NCI-H524 treated with DMSO at 0.1 percent for 48 hours (cell line): Measurements from ENCODE around the gene PHF2.

ENCODE experiments used
- DNase-seq: peaks from one replicate; lab custom pipeline; 2025; lab: John Stamatoyannopoulos, UW

The PHF2 gene

DNA sequence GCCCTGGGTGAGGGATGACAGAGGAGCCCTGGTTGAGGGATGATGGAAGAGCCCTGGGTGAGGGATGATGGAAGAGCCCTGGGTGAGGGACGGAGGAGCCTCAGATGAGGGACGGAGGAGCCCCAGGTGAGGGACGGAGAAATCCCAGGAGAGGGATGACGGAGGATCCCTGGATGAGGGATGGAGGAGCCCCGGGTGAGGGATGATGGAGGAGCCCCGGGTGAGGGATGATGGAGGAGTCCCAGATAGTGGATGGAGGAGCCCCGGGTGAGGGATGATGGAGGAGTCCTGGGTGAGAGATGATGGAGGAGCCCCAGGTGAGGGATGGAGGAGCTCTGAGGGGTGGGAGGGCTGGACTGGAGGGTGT lies 10.9 kb downstream of the PHF2 start:
- no peak for DNase-seq

DNA sequence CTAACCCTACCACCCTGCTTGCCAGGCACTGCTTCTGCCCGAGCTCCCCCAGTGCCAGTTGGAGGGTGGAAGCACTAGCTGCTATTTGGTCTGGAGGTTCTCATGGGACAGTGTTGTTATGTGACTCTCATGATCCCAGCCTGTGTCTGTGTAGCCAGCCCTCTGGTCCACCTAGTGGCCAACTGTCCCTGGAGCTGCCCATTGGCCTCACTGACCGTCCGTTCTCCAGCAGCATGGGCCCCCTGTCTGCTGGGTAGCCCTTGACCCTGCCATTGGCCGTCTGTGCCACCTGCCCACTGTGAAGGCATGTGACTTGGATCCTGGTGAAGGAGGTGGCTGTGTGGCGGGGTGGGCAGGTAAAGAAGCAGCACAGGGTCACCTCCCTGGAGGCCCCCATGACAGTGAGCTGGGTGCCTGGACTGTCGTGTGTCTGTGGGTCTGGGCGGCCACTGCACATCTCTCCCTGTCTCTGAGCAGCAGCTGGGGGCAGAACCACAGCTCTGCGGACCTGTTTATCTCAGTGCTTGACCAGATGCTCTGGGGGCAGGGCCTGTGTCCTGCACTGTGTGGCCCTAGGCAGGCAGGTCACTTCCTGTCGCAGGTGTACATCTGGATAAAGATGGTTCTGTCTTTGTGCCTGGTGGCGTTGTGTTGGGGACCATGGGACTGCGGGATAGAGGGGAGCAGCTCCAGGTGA lies 11.4 kb downstream of the PHF2 start:
- DNase-seq: no peak

DNA sequence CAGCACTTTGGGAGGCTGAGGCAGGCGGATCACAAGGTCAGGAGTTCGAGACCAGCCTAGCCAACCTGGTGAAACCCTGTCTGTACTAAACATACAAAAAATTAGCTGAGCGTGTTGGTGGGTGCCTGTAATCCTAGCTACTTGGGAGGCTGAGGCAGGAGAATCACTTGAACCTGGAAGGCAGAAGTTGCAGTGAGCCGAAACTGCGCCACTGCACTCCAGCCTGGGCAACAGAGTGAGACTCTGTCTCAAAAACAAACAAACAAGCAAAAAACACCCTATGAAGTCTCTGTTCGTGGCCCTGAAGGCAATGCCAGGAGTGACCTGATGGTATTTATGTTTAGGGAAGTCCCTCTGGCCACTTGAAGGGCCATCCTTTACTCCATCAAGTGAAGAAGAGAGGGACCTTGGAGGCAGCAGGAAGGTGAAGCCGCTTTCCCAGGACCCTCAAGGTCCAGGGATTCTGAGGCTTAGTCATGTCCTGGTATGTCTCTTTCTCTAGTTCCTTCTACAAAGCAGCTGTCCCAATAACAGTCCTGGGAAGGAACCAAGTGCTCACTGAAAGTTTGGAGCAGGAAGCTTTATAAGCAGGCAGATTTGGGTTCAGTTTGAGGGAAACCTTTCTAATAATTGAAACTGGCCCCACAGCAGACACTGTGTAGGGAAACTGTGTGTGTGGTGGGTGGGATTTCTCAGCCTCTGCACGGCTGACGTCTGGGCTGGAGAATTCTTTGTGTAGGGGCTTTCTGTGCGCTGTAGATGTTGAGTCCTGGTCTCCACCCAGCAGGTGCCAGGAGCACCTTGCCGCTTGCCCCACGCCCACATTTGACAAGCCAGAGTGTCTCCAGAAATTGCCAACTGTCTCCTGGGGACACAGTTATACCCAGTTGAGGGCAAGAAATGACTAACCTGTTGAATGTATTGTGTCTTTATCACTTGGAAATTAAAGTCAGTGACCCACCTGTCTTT lies 12.5 kb downstream of the PHF2 start:
- DNase-seq: no peak

DNA sequence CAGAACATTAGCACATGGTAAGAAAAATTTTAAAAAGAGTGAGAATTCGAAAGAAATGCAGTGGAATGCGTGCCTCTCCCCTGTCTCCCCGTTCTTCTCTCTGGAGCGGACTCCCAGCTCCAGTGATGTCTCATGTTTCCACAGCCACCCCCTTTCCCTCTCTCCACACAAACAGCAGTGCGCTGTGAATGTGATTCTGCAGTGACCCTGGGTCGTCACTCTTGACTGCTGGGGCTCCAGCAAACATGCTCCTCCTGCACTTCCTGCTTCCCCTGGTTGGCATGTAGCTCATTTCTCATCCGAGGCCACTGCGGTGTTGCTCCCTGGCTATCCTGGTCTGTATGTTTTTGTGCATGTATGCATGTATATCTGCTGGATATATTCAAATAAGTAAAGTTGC lies 13.3 kb downstream of the PHF2 start:
- DNase-seq: no peak

DNA sequence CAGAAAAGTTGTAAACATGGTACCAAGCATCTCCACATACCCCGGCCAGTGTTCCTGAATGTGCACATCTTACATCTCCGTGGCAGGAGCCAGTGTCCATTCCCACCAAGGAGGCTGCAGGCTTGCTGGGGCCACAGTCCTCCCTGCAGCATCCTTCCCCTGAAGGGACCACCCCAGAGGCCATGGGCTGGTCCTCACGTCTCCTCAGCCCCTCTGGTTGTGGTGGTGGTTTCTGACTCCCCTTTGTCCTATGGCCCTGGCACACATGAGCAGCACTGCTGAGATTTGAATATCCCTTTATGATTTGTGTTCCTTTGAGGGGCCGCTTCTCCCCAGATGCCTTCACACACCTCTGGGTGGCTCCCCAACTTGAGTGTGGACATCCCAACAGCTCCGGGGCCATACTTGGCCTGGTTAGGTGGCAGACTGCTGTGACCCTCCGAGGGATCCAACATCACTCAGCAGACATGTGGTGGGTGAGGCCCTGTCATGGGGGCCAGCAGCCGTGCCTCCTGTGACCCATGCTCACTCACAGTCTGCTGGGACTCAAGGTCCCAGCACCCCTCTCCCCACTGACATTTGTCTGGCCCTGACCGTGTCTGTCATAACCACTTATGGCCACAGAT lies 14.3 kb downstream of the PHF2 start:
- no peak for DNase-seq

DNA sequence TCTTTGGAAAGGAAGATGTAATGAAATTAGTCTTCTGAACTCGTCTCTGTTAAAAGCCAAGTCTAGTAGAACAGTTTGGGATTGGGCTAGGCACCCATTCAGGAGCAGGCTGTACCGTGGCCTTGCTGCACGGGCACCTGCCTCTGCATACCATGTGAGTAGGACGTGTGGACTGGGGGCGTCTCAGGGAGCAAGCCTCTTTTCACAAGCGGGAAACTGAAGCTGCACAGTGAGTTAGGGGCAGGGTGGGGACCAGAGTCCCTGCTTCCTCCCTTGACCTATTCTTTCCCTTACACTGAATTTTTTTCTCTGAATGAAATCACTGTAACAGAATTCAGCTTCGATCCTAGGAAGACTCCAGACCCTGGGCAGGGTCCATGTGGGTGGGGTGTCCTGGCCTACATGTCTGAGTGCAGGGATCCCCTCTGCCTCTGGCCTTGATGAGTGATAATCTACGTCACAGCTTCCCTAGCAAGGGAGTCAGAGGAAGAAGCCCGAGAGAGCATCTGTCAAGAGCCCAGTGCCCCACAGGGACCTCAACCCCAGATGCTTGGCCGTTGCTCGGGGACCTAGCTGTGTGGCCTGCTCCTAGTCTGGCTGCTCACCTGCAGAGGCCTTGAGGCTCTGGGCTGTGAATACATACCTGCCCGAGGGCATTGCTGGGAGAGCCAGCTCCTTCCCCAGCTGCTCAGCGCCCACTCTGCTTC lies 15.1 kb downstream of the PHF2 start:
- no peak for DNase-seq

DNA sequence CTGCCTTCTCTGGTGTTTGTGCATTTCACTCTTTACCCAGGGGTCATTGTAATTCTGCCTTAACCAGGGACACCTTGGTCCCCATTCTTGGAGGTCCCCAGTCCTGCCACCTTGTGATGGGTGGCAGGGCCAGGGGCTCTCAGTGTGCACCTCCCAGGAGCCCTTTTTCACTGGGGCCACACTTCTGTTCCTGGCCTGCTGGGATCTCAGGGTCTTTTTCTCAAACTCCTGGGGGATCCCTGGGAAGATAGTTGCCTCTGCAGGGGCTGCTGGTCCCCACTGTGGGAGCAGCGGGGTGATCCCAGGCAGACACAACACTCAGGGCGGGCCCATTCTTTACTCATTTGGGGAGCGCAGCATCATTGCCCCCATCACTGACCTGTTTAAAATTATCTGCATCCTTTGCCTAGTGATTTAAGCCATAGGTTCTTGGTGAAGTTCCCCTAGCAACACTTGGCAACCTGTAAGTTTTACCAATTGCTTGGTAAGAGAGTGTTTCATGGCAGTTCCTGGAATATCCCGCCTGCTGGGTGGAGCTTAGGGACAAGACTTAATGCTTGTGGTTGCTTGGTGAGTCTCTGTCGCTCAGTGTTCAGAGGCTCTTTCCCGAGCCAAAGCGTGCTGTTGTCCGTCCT lies 15.7 kb downstream of the PHF2 start:
- DNase-seq: no peak

DNA sequence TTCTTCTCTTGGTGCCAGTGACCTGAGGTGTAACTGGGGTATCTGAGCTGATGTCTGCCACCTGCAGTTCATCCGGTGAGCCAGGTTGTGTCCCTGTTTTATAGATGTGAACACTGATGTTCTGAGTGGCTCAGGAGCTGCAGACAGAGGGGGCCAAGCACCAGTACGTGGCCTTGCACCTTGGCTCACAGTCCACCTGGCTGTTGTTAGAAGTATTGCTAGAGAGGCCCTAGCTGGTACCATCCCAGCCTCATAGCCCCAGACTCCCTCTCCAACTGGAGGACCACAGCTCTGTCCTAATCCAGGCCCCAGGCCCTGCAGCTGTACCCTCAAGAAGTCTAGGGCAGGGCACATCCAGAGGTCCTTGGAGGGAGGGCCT lies 16.2 kb downstream of the PHF2 start:
- no peak for DNase-seq

DNA sequence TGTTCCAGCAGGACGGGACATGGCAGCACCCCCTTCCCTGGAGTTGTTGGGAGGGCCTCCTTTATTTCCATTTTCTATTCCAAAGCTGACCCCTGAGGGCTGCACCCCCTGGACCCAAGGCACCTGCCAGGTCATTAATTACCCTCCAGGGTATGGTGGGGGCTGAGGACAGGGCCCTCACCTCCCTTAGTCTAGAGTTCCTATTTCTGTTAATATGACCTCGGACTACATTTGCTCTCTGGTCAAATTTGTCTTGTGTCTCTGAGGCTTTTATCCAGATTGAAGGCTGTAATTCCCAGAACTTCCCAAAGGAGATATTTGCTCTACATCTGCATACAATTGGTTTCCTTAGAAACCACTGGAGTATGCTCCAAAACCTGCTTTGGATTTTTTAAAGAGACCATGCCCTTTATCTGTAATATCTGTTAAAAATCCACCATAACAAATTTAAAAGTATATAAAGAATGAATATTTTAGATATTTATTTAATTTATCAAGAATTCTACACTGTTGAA lies 16.8 kb downstream of the PHF2 start:
- no peak for DNase-seq

DNA sequence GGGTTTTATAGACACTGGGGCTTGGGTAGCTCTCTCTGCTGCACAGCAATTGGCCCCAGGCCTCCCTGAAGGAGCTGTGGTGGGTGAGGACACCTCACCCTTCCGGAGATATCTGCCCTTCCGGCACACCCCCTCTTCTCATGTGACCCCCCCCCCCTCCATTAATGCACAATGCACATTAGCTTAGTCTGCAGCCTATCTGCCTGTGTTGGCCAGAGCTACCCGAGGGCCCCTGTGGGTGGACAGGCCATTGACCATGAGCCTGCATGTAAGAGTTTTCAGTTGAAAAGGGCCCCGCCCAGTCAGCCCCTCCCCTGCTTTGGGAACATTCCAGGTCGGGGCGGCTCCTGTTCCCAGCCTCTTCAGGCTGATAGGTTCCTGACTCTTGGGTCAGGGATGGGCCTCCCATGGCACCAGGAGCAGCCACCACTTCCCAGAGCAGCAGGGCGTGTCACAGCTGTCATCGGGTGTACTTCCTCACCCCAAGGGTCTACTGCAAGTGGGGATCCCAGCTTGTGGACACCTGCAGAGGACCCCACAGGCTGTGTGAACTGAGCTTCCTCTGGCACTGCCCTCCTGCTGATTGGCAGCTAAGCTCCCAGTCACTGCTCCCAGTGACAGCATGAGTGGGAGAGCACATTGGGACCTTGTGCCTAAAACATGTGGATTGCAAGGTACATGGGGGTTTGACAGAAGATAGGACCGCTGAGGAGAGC lies 17.8 kb downstream of the PHF2 start:
- no peak for DNase-seq

DNA sequence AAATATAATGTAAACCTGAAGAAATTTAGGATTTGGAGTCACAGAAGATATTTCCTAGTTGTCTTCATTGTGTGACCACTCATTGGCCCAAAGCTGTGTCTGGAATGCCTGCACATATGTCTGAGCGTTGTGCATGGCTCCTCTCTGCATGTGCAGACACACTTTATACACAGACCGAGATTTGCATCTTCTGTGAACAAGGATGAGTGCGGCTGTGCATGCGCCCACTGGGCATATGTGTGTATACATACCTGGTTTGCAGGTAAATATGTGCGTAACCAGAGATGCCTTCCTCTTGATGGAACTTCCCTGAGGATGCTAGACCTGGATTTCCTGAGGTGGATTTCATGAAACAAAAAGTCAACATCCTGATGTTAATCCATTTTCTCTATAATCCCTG lies 19.1 kb downstream of the PHF2 start:
- DNase-seq: no peak

DNA sequence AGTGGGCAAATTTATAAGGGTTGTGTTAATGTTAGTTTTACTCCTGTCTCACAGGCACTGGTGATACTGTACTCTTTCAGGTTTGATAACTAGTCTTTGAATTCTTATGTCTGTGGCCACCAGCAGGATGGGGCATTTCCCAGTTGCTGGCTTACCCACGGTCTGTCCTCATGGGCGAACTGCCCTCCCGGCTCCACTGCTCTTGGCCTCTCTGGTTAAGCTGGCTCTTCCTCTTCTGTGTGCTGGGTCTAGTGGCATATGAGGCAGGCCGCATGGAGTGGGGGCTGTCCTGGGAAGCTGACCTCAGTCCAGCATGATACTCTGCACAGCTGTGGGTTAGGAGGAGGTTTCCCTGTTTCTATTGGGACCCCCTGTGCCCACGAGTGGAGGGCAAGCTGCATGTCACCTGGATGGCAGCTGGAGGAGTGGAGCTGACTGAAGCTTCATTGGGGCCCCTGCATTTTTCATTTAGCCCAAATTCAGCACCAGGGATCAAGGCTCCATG lies 19.5 kb downstream of the PHF2 start:
- DNase-seq: no peak

DNA sequence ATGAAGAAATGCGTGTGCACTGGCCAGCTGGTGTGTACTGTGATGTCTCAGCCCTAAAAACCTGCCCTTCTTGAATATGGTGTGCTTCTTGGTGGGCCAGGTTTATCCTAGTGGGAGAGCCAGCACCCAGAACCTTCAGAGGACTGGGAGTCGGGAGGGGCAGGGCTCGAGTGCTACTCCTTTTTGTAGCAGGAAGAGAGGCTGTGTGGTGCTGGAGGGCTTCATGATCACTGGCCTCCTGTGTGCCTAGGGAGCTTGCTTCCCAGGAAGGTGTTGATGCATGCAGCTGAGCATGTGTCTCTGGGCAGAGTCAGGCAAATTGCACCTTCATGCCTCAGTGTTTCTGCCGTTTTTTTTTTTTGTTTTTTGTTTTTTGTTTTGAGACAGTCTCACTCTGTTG lies 20.0 kb downstream of the PHF2 start:
- DNase-seq: no peak

DNA sequence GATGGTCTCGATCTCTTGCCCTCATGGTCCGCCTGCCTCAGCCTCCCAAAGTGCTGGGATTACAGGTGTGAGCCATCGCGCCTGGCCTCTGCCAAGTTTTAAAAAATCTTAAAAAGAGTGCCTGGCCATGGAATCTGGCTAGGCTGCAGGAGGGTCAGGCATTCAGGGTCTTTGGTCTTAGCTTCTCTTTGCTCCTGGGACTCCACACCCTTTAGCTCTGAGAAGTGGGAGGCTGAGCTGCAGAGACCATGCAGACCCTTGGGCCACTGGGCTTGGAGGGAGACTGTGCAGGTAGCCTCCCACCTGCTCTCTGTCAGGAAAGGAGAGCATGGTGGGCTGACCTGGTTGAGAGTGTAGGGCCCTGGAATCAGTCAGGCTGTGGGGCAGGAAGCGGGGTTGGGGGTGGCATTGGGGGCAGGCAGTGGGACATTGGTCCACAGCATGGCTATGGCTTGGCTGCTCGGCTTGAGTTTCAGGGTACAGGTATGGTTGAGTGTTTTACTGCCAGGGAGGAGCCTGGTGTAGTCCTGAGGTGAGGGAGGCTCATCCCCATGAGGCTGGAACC lies 20.8 kb downstream of the PHF2 start:
- DNase-seq: no peak

DNA sequence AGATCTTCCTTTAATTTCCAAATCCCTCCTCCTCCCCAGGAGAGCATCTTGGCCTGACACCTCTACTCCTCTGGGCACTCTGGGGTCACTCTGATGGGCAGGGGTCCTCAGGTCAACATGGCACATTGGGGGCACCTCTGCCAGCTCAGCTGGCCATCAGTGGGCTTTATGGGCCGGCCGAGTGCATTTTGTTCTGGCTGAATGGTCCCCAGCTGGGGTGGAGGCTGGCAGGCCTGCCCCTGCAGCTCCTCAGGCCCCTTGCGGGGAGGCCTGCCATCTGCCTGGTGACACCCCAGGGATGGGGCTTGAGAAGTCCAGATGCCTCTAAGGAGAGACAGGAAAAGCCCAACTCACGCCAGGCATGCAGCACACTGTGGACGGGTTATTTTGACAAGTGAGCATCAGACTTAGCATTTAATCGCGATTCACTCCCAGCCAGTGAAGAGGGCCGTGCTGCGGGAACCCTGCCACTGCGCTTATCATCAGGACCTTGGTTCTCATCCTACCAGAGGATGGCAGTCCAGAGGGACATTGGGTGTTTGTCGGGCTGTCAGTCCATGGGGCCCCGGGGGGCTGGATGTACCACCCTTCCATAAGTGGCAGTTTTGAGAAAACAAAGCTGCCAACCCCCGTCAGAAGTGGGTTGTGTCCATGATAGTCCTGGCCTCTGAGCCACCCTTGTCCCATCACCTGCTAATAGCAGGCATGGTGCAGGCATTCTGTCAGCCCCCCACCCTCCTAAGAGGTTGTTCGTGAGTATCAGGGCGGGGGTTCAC lies 21.7 kb downstream of the PHF2 start:
- DNase-seq: peak; percentile 69

DNA sequence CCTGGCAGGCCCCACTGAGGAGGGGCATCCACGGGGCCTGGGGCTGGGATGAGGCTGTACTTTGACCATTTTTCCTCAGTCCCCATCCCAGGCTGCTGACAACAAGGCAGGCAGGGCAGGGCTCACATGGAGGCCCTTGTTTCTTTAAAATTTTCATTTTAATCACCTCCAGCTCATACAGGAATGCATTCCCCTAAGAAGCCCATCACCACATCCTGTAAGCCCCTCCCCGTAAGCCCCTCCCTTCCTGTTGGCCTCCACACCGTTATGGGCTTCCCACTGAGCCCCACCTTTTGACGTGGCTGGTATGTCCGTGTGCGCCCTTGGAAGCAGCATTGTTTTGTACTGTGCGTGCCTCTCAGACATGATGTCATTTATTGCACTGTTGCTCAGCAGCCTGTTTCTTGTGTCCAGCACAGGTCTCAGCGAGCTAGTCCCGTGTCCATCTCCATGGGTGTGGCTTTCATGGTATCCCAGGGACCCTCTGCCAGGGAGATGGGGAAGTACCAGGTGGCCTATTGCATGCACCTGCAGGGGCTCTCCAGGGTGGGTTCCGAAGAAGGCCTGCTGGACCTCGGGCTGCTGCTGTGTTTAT lies 22.4 kb downstream of the PHF2 start:
- no peak for DNase-seq

DNA sequence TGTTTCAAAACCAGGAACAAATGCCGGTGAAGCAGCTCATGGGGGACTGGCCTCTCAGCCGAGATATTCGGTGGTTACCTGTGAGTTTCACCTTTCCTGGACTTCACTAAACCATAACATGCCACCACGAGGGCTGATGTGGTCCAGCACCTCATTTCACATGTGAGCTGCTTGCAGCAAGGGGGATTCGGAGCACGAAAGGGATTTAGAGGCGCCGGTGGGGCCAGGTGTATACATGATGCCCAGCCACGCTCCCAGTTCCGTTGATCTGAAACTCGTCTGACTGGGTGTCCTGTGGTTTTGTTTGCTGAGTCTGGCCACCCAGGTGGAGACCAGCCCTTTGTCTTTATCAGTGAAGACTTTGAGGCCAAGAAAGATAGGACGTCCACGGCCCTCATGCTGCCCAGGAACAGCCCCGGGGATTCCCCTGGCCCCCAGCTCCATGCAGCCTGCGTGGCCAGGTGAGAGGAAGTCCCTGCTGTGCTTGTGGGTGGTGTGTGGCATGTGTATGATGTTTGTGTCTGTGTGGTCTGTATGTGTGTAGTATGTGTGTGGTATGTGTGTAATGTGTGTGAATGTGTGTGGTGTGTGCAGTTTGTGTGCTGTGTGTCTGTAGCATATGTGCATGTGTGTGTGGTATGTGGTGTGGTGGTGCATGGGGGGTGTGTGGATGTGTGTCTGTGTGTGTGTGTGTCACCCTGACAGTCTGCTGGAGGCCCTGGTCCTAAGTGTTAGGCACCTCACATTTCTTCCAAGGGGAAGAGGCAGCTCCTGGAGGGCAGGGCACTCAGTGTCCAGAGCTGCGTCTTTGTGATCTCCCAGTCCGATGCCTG lies 23.4 kb downstream of the PHF2 start:
- no peak for DNase-seq

DNA sequence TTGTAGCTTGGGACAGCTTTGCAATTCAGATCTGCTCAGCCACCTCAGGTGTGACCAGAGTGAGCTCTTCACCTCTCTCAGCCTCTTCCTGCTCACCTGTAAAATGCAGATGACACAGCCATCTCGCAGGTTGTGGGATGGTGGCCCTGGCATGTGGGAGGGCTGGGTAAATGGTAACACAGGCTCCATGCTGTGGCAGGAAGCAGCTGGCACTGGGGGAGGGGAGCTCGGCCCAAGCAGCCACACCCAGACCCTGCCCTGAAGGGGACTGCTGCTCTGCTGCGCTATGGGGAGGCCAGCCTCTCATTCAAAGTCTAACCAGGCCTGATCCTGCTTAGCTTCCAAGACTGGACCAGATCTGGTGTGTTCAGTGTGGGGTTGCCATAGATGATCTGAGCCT lies 24.1 kb downstream of the PHF2 start:
- peak; percentile 31 for DNase-seq
